Dedifferentiated amniotic fluid mesenchymal stem cell (primary cell): ENCODE measurements around the gene HTR3B.
"Not testable (repeated sequence)": the region's sequence is repeated elsewhere in the genome, so short reads cannot be mapped to it uniquely, and the experiment has no call there.

Experiments used
- DNase-seq: peaks from one replicate; pipeline ENCODE4 v3.0.0-alpha.2; 2016; ENCODE audit errors: extremely low spot score

HTR3B gene

GRCh38 chr11:113904379-113905101, at the start of gene HTR3B:
Gene HTR3B (plus strand): TSS chr11:113904796. CDS start chr11:113904934, 138 bp downstream.
- DNase-seq = no peak

GRCh38 chr11:113855803-113856202, 48.8 kb upstream of the HTR3B start:
- DNase-seq = no peak

GRCh38 chr11:113856966-113857759, 47.4 kb upstream of the HTR3B start:
- DNase-seq = no peak

- DNase-seq = no peak
Measured at GRCh38 chr11:113859665-113860064, 44.9 kb upstream of the HTR3B start.

- no peak for DNase-seq
Measured at GRCh38 chr11:113862435-113862834, 42.2 kb upstream of the HTR3B start.

GRCh38 chr11:113864410-113864809, 40.2 kb upstream of the HTR3B start:
- DNase-seq = no peak

GRCh38 chr11:113865873-113866272, 38.7 kb upstream of the HTR3B start:
- no peak for DNase-seq

GRCh38 chr11:113867843-113868503, 36.6 kb upstream of the HTR3B start:
- no peak for DNase-seq

- DNase-seq = no peak
Measured at GRCh38 chr11:113871336-113871735, 33.3 kb upstream of the HTR3B start.

- DNase-seq = no peak
Measured at GRCh38 chr11:113873236-113873626, 31.4 kb upstream of the HTR3B start.

- no peak for DNase-seq
Measured at GRCh38 chr11:113874096-113874495, 30.5 kb upstream of the HTR3B start.

GRCh38 chr11:113874581-113875233, 29.9 kb upstream of the HTR3B start:
- DNase-seq = no peak

GRCh38 chr11:113875234-113876073, 29.1 kb upstream of the HTR3B start, which contains the start of gene USP28:
Gene USP28 (minus strand): TSS chr11:113875572. CDS start chr11:113875501, 71 bp downstream.
- peak; percentile 92 for DNase-seq

- no peak for DNase-seq
Measured at GRCh38 chr11:113876074-113876797, 28.4 kb upstream of the HTR3B start.

GRCh38 chr11:113876798-113877669, 27.6 kb upstream of the HTR3B start:
- DNase-seq = no peak

GRCh38 chr11:113877670-113878055, 26.9 kb upstream of the HTR3B start:
- no peak for DNase-seq

- not testable (repeated sequence) for DNase-seq
Measured at GRCh38 chr11:113879446-113879845, 25.1 kb upstream of the HTR3B start.

- no peak for DNase-seq
Measured at GRCh38 chr11:113880971-113881370, 23.6 kb upstream of the HTR3B start.

GRCh38 chr11:113881856-113882255, 22.7 kb upstream of the HTR3B start:
- DNase-seq = no peak
